ENCODE measurements around the gene FAM50A. TPM values are rescaled to one million over a fixed set of nuclear protein-coding genes. Genes with fewer than 3 reads are reported as not detected.

FAM50A gene
- total RNA-seq, 1 experiment from 2014 or later, result 57.4 TPM

DNA sequence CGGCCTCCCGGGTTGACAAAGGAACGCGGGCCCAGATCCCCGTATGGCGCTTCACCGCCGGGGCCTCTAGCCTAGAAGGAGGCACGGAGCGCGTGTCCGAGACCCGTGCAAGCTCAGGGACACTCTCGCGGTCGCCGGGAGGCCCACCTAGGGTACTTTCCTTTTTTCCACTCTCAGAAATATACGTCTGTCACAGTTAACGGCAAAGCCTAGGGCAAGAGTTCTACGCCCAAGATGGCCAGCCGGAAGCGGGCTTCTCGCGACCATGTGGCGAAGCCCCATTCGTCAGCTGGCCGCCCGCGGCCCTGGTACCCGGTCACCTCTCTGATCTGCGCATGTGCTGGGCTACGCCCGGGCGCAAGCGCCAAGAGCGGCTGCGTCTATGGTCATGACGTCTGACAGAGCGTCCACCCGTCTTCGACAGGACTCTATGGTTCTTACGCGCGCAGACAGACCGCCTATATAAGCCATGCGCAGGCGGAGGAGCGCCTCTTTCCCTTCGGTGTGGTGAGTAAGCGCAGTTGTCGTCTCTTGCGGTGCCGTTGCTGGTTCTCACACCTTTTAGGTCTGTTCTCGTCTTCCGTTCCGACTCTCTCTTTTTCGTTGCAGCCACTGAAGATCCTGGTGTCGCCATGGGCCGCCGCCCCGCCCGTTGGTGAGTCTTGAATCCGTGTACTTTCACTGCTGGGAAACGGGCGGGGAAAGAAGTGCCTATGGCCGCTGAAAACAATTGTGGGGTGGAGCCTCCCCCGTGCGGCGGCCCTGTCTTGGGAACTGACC lies 45.9 kb upstream of the FAM50A start, which contains the start of gene RPL10:
TSS of gene RPL10 (plus strand) at position 490 of the 780 bp plus-strand sequence. CDS start at position 633, 143 bp downstream.
- no peak within 1 kb of the TSS for H2AFZ ChIP-seq (ENCODE audit: low read length)
- peak within 1 kb of the TSS; percentile 98 for H3K14ac ChIP-seq (ENCODE audit: insufficient read depth, low read length)
- TF ChIP-seq, protein P1, sequence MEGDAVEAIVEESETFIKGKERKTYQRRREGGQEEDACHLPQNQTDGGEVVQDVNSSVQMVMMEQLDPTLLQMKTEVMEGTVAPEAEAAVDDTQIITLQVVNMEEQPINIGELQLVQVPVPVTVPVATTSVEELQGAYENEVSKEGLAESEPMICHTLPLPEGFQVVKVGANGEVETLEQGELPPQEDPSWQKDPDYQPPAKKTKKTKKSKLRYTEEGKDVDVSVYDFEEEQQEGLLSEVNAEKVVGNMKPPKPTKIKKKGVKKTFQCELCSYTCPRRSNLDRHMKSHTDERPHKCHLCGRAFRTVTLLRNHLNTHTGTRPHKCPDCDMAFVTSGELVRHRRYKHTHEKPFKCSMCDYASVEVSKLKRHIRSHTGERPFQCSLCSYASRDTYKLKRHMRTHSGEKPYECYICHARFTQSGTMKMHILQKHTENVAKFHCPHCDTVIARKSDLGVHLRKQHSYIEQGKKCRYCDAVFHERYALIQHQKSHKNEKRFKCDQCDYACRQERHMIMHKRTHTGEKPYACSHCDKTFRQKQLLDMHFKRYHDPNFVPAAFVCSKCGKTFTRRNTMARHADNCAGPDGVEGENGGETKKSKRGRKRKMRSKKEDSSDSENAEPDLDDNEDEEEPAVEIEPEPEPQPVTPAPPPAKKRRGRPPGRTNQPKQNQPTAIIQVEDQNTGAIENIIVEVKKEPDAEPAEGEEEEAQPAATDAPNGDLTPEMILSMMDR (conservative IDR thresholded peaks at IDR 0.05), result no peak

More for the DNA sequence above, 45.9 kb upstream of the FAM50A start, which contains the start of gene RPL10:
- H3K23me2 ChIP-seq (ENCODE audit: insufficient read length, low read depth, low read length, poor library complexity, severe bottlenecking), result peaks cover 16% of the 10 kb centered on the region
- H3T11ph ChIP-seq (ENCODE audit: low read length), result no peak within 1 kb of the TSS
- H4K5ac ChIP-seq (ENCODE audit: insufficient read length, low read depth, low read length), result peak within 1 kb of the TSS; percentile 72
- peak within 1 kb of the TSS; percentile 36 for H4K91ac ChIP-seq (ENCODE audit: insufficient read length, low read depth, low read length)
- peak within 1 kb of the TSS; percentile 91 for H3K4me2 ChIP-seq (ENCODE audit: insufficient read depth, insufficient read length, low read length)
- peak; percentile 95 for DNase-seq
- no peak within 1 kb of the TSS for H2BK15ac ChIP-seq (ENCODE audit: low read depth, low read length)
- Mint-ChIP-seq H3K4me3 (peak within 1 kb of the TSS; percentile 96 to 97), H3K27ac (peak within 1 kb of the TSS; percentile 97 to 99 (median 99)), H3K27me3 (ENCODE audit: low read depth) (peaks cover 5% of the 10 kb centered on the region), H3K36me3 (ENCODE audit: insufficient read depth in 1 of 3, low read depth in 3 of 3) (peaks cover 30 to 40% (median 30%) of the 10 kb centered on the region in 3 experiments), H3K4me1 (peaks cover 0 to 15% of the 10 kb centered on the region in 2 experiments; a peak in 2 of 4 replicates), H3K9me3 (peaks cover 54 to 55% of the 10 kb centered on the region in 2 experiments)
- H4K20me1 ChIP-seq (ENCODE audit: control insufficient read depth, insufficient read depth, insufficient read length), result no peaks in the 10 kb centered on the region
- no peaks in the 10 kb centered on the region for H3K4me1 ChIP-seq (ENCODE audit: insufficient read depth, low read length)
- H3K79me2 ChIP-seq (ENCODE audit: insufficient read depth, low read length), result peaks cover 3% of the 10 kb centered on the region; the same call in 1 of the 2 replicates
- WGBS (ENCODE audit: extremely low coverage, insufficient read length, low lambda C conversion rate), result no CpG with 5 or more reads among the region's 69 CpGs
- H3K27me3 ChIP-seq (ENCODE audit: insufficient read depth, low read length), result no peaks in the 10 kb centered on the region
- peak within 1 kb of the TSS; percentile 99 for H3K9ac ChIP-seq (ENCODE audit: extremely low read depth, insufficient read length, low read length)
- no peak within 1 kb of the TSS for H2BK20ac ChIP-seq (ENCODE audit: low read depth, low read length, poor library complexity, severe bottlenecking)
- peak within 1 kb of the TSS; percentile 85 for H2BK5ac ChIP-seq (ENCODE audit: insufficient read length, low read length)
- H3K56ac ChIP-seq (ENCODE audit: insufficient read length, low read depth, low read length), result peak within 1 kb of the TSS; percentile 60
- H3K23ac ChIP-seq (ENCODE audit: insufficient read length, low read depth, low read length), result no peak within 1 kb of the TSS
- H2BK12ac ChIP-seq (ENCODE audit: insufficient read length, low read depth, low read length), result no peak within 1 kb of the TSS
- peaks cover 27% of the 10 kb centered on the region for H3K9me3 ChIP-seq (ENCODE audit: control insufficient read depth, low read depth, low read length)
- H4K8ac ChIP-seq (replicated peaks; ENCODE audit: insufficient read length, low read depth, low read length), result no peak within 1 kb of the TSS
- no peaks in the 10 kb centered on the region for H3K79me1 ChIP-seq (ENCODE audit: insufficient read depth, low read depth, low read length, poor library complexity, severe bottlenecking)
- H2BK120ac ChIP-seq (ENCODE audit: low read depth, low read length, poor library complexity, severe bottlenecking), result peak within 1 kb of the TSS; percentile 39
- peak within 1 kb of the TSS; percentile 56 for H3K4ac ChIP-seq (ENCODE audit: low read depth, low read length)
- peak within 1 kb of the TSS; percentile 70 for H3K27ac ChIP-seq (ENCODE audit: insufficient read length, low read depth, low read length)
- H2AK5ac ChIP-seq (ENCODE audit: insufficient read length, low read length), result no peak within 1 kb of the TSS
- peak within 1 kb of the TSS; percentile 96 for H3K18ac ChIP-seq (ENCODE audit: insufficient read length, low read depth, low read length)
